GM12892 (cell line): ENCODE measurements around the gene ANGPTL8.

Experiments
- POLR2A ChIP-seq: IDR thresholded peaks from 2 replicates; pipeline ENCODE4 v1.6.1; 2011; ENCODE audit warnings: low read depth, low read length, control low read depth
- POLR2AphosphoS5 ChIP-seq: IDR thresholded peaks from 2 replicates; pipeline ENCODE4 v1.6.1; 2011; ENCODE audit warnings: low read depth, low read length, control low read depth
- TAF1 ChIP-seq: IDR thresholded peaks from 2 replicates; pipeline ENCODE4 v1.6.1; 2011; ENCODE audit warnings: low read depth, mild to moderate bottlenecking, control low read depth, low read length, borderline replicate concordance

DNA sequence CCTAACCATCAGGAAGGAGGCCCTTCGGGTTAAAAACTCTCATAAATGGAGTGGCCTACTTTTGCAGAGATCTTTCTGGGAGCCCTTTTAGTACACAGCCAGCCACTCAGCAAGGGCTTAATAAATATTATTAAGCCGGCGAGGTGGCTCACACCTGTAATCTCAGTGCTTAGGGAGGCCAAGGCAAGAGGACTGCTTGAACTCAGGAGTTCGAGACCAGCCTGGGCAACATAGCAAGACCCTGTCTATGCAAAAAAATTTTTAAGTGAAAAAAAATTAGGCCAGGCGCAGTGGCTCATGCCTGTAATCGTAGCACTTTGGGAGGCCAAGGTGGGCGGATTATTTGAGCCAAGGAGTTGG is 41.3 kb upstream of the ANGPTL8 start:
- no peak for TF ChIP-seq POLR2A
- no peak for TF ChIP-seq POLR2AphosphoS5
- no peak for TF ChIP-seq TAF1
